Choroid plexus epithelial cell (primary cell): ENCODE data around the gene SLC2A10.
A peak's percentile ranks its signal among the peaks of the same experiment; 100 is the strongest.
"Not testable (repeated sequence)": the region's sequence is repeated elsewhere in the genome, so short reads cannot be mapped to it uniquely, and the experiment has no call there.

Source experiments
- DNase-seq: peaks from one replicate; pipeline ENCODE4 v3.0.0-alpha.2; 2010; ENCODE audit warnings: low read depth
- H3K4me3 ChIP-seq: 2 replicates; pipeline ENCODE4 v1.5.1; 2011; ENCODE audit warnings: low read depth, mild to moderate bottlenecking, control low read depth, low read length, moderate library complexity
- TF ChIP-seq, protein P1 (sequence below): conservative IDR thresholded peaks from 2 replicates; pipeline ENCODE4 v1.5.1; 2011; ENCODE audit warnings: low read depth, mild to moderate bottlenecking, control low read depth, inconsistent platforms, low read length, moderate library complexity

Gene SLC2A10

DNA sequence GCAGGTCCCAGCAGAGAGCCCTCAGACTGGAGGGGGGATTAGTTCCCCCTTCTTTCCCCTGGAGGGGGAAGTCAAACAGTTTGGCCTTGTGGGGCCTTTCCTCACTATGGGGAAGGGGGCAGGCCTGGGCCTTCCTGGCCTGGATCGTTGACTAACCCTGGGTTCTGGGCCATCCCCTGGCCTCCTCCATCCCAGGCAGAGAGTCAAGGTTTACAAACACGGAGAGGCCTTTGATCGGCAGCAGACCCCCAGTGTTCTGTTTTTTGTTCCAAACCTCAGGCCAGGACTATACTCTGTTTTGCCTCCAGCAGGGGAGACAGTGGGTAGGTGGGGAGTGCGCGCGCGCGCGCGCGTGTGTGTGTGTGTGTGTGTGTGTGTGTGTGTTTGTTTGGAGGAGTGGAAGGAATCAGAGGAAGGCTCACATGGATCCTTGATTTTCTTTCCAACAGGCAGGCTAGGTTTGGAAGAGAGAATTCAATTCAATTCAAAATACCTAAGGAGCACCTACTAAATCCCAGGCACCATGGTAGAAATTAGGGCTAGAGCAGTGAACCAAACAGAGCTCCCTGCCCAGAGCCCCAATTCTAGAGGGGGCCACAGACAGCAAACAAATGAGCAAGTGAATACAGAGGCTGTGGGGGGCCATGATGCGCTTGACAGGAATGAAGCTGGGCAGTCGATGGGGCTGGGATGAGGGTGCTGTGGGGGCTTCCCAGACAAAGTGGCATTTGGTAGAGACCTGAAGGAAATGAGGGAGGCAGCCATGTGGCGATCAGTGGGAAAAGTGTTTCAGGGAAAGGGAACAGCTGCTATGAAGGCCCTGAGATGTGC, 35.0 kb upstream of the SLC2A10 start:
- TF ChIP-seq, protein P1, sequence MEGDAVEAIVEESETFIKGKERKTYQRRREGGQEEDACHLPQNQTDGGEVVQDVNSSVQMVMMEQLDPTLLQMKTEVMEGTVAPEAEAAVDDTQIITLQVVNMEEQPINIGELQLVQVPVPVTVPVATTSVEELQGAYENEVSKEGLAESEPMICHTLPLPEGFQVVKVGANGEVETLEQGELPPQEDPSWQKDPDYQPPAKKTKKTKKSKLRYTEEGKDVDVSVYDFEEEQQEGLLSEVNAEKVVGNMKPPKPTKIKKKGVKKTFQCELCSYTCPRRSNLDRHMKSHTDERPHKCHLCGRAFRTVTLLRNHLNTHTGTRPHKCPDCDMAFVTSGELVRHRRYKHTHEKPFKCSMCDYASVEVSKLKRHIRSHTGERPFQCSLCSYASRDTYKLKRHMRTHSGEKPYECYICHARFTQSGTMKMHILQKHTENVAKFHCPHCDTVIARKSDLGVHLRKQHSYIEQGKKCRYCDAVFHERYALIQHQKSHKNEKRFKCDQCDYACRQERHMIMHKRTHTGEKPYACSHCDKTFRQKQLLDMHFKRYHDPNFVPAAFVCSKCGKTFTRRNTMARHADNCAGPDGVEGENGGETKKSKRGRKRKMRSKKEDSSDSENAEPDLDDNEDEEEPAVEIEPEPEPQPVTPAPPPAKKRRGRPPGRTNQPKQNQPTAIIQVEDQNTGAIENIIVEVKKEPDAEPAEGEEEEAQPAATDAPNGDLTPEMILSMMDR = no peak
- H3K4me3 ChIP-seq = no peak overlapping the region
- peak; percentile 25 for DNase-seq

DNA sequence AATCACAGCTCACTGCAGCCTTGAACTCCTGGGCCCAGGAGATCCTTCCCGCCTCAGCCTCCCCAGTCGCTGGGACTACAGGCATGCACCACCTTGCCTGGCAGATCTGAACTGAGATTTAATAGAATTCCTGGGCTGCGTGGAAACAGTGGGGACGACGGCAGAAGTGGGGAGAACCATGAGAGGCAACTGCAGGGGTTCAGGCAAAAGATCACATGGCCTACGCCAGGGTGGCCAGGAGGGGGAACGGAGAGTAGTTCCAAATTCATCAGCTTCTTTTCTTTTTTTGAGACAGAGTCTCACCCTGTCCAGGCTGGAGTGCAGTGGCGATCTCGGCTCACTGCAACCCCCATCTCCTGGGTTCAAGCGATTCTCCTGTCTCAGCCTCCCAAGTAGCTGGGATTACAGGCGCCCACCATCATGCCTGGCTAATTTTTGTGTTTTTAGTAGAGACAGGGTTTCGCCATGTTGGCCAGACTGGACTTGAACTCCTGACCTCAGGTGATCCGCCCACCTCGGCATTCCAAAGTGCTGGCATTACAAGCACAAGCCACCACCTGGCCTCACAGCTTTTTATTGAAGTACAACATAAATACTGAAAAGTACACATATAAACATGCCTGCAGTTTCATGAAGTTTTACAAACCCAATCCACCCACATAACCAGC, 32.7 kb upstream of the SLC2A10 start:
- DNase-seq, H3K4me3 ChIP-seq: not testable (repeated sequence)

DNA sequence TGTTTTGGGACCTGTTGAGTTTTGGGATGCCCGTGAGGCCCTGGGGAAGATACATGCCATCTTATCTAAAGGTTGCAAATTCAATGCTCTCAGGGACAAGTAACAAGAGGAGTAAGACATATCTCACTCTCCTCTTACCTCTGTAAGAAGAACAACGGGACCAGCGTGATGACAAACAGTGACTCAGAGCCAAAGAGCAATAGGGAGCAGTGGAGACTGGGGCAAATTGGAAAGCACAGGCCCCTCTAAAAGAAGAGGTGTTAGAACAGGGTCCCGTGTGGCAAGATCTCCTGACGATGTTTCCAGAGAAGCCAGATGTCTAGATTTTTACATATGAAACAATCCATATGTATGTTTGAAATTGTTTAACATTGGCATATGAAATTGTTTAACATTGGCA, 31.8 kb upstream of the SLC2A10 start:
- TF ChIP-seq, protein P1 = no peak
- no peak for DNase-seq
- H3K4me3 ChIP-seq = no peak overlapping the region

DNA sequence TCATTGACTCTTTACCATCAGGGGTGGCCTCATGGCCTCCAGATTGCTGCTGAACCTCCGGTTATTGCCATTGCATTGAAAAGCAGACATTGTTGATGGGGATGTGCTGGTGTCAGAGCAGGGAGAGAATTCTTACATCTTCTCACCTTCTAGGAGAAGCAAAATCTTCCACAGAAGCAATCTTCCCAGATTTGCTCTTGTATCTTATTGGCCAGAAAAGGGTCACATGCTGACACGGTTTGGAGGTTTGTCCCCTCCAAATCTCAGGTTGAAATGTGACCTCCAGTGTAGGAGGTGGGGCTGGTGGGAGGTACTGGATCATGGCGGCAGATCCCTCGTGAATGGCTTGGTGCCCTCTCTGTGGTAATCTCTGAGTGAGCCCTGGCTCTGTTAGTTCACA, 30.9 kb upstream of the SLC2A10 start:
- H3K4me3 ChIP-seq = no peak overlapping the region
- DNase-seq = no peak
- TF ChIP-seq, protein P1 = no peak

DNA sequence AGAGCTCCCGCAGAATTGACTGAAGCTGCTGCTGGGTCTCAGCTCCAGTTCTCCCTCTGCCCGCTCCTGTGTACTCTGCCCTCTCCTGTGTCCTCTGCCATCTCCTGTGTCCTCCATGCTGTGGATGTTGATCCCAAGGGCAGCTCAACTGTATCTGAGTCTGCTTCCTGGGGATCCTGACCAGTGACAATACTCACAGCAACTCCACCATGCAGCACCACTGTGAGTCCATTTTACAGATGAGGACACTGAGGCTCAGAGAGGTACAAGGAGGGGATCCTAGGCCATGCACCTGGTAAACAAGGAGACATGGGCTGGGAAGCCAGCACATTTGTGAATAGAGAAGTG, 28.8 kb upstream of the SLC2A10 start:
- no peak overlapping the region for H3K4me3 ChIP-seq
- DNase-seq = no peak
- TF ChIP-seq, protein P1 = no peak

DNA sequence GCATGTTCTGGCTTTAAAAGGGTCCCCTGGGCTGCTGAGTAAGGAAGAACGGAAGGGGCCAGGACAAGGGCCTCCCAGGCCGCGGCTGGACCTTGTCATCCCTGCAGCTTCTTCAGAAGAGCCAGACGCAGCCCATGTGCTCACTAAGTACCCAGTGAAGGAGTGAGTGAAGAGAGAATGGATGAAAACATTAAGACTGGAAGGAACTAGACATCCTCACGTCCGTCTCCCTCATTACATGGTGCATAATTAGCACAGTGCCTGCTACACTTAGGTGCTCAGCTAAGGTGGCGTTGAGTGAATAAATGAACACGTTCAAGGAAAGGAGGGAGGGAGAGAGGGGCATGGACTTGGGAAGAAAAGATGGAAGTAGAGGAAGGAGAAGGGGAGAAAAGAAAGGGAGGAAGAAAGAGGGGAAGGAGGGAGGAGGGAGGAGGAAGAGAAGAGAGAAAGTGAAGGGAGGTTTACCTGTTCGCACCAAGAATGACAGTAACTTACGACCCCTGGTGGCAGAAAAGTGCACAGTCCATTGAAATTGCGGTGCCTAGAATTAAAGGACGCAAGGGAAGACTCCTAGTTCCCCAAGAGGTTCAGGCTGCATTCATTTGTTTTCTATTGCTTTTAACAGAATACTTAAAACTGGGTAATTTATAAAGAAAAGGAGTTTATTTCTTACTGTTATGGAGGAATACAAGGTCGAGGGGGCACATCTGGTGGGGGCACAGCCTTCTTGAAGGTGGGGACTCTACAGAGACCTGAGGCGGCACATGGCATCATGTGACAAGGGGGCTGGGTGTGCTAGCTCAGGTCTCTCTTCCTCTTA, 28.2 kb upstream of the SLC2A10 start:
- H3K4me3 ChIP-seq = no peak overlapping the region
- TF ChIP-seq, protein P1 = peak; percentile 87
- peak; percentile 75 for DNase-seq
